Upper lobe of left lung (tissue), 4 donors: Measurements from ENCODE around the gene SLC39A6.

Source experiments
- EP300 ChIP-seq, 4 donors: sonication (generic); formaldehyde crosslinking; IDR thresholded peaks; one replicate each; pipeline ENCODE4 v1.5.1; 2017; ENCODE audit warnings: antibody characterized with exemption in 4 of 4, control low read depth in 2 of 4
- POLR2A ChIP-seq, 4 donors: fragments of 450-650 bp; IDR thresholded peaks; one replicate each; pipeline ENCODE4 v1.5.1; 2016 to 2017; ENCODE audit warnings: antibody characterized with exemption in 4 of 4, mild to moderate bottlenecking in 2 of 4
- POLR2AphosphoS5 ChIP-seq, 2 donors: sonication (generic); formaldehyde crosslinking; IDR thresholded peaks; one replicate each; pipeline ENCODE4 v1.5.1; 2017; ENCODE audit warnings: antibody characterized with exemption in 2 of 2
- TF ChIP-seq, protein P1 (sequence below), 6 experiments: fragments of 450-650 bp in 4 of 6; fragments of 200-600 bp in 2 of 6; sonication (generic) in 2 of 6; IDR thresholded peaks; one replicate each; pipeline ENCODE4 v1.5.1; 2016 to 2019; ENCODE audit warnings: antibody characterized with exemption in 6 of 6

DNA sequence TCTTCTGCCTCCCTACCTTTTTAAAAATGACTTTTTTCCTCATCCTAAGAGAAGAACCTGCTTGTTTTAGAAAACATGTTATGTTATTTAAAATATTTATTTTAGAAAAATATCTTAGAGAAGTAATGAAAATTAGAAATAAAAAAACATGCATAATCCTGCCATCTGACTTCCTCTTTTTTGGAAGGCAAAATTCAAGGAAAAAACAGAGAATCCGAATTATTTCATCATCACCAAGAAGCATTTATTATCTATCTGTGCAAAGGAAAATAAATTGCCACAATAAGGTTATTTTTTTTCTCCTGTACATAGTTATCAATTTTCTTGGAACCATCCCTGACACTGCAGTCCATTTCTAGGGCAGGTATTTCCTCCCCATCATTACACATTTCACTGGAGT is 14.4 kb downstream of the SLC39A6 start:
- TF ChIP-seq, protein P1, sequence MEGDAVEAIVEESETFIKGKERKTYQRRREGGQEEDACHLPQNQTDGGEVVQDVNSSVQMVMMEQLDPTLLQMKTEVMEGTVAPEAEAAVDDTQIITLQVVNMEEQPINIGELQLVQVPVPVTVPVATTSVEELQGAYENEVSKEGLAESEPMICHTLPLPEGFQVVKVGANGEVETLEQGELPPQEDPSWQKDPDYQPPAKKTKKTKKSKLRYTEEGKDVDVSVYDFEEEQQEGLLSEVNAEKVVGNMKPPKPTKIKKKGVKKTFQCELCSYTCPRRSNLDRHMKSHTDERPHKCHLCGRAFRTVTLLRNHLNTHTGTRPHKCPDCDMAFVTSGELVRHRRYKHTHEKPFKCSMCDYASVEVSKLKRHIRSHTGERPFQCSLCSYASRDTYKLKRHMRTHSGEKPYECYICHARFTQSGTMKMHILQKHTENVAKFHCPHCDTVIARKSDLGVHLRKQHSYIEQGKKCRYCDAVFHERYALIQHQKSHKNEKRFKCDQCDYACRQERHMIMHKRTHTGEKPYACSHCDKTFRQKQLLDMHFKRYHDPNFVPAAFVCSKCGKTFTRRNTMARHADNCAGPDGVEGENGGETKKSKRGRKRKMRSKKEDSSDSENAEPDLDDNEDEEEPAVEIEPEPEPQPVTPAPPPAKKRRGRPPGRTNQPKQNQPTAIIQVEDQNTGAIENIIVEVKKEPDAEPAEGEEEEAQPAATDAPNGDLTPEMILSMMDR (IDR thresholded peaks at IDR 0.05): no peak
- no peak for TF ChIP-seq POLR2A (IDR thresholded peaks at IDR 0.05)
- no peak for TF ChIP-seq POLR2AphosphoS5 (IDR thresholded peaks at IDR 0.05)
- TF ChIP-seq EP300 (IDR thresholded peaks at IDR 0.05): no peak
